Nucleus accumbens (tissue), 56 donors: ENCODE measurements around the gene RASSF3.
A peak's percentile ranks its signal among the peaks of the same experiment; 100 is the strongest.
"Not testable (repeated sequence)": the region's sequence is repeated elsewhere in the genome, so short reads cannot be mapped to it uniquely, and the experiment has no call there.

ENCODE experiments used
- DNase-seq, 56 donors: peaks; one replicate each; lab custom pipeline; 2025; lab: John Stamatoyannopoulos, UW

The RASSF3 gene

GRCh38 chr12:64610079-64610659, at the start of gene RASSF3:
RASSF3 (plus strand) TSS chr12:64610495; CDS start chr12:64610633, 138 bp downstream.
- DNase-seq, result peak in 32 of 56 donors; percentile 5 to 66 (median 34)

- no peak for DNase-seq
Measured at GRCh38 chr12:64561302-64562136, 48.8 kb upstream of the RASSF3 start.

DNA sequence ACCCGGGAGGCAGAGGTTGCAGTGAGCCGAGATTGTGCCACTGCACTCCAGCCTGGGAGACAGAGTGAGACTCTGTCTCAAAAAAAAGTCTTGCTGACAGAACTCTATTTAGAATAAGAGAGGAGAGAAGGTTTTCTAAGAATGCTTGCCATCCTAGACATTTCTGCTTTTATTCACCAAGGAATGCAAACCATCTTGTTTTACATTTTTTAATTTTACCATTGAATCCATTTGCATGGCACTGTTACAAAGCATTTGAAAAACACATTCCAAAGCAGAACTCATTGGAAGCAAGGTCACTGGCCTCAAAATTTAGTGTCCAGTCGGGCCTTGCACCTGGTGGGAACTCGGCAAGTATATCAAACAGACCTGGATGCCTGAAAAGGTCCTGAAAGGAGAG, 44.2 kb upstream of the RASSF3 start:
- no peak for DNase-seq

DNA sequence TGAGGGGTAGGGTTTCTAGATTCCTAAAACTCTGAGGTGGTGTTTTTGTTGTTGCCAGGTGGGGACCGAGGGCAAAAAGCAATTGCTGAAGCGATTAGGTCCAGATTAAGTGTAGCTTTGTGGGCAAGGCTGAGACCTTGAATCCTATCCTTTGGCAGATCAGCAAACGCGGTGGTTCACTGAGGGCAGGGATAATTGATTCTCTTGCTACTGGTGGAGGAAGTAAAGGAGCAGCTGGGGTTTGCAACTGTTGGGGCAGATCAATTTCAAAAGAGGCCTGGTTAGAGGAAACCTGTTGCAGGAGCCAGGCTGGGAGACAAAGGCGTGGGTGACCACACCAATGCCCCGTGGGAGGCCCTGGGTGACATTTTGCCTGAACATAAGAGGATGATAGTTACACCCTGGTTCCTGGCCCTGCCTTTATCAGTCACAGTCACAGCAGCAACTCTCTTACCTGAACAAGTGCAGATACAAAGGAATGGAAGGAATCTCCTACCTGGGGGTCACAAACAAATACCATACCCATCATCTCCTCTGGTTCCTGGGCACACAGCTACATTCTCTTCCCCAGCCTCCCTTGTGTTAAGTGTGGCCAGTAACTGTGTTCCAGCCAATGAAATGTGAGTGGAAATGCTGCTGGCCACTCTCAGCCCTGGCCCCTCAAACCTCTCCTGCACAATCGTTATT, 43.3 kb upstream of the RASSF3 start:
- DNase-seq, result no peak

- DNase-seq, result no peak
Measured at GRCh38 chr12:64567570-64567969, 42.7 kb upstream of the RASSF3 start.

GRCh38 chr12:64568298-64568697, 42.0 kb upstream of the RASSF3 start:
- DNase-seq, result no peak

DNA sequence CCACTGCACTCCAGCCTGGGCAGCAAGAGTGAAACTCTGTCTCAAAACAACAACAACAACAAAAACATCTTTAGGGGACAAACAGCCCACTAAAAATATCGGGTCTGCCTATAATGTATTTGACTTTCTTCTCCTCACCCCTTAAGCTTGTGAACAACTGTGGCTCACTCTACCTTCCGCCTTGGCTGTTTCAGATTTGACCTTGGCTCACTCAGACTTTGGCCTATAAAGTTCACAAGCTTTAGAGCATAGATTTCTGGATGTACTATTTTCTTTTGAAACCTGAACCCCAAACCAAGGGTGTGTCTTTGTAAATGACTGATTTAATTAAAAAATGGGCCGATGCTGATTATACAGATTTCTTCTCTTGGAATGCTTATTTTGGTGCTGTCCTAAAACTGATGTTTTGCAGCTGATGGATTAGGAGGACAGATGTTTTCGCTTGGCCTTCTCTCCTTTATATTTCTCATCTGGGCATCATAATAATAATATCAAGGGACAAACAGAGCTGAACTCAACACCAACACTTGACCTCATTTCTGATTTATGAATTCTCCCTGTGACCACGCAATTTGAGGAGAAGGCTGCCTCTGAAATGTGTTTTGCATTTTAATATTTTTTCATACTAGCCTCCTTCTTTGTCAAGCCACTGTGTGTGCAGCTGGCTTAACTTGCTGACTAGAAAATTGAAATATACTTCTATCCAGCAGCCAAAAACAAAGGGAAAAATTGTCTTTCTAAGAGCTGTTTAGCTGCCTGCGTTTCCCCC, 40.2 kb upstream of the RASSF3 start:
- no peak for DNase-seq

- no peak for DNase-seq
Measured at GRCh38 chr12:64571411-64571810, 38.9 kb upstream of the RASSF3 start.

DNA sequence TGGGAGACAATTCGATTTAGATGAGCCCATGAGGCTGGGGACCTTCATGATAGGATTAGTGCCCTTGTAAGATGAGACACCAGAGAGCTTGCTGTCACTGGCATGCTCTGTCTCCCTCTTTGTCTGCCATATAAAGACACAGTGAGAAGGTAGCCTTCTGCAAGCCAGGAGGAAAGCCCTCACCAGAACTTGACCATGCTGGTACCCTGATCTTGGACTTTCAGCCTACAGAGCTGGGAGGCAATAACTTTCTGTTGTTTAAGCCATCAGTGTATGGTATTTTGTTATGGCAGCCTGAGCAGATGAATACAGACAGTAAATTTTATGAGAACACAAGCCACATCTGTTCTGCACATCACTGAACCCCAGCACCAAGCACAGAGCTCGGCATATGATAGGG, 38.1 kb upstream of the RASSF3 start:
- DNase-seq, result no peak

GRCh38 chr12:64574837-64575236, 35.5 kb upstream of the RASSF3 start:
- DNase-seq, result no peak

DNA sequence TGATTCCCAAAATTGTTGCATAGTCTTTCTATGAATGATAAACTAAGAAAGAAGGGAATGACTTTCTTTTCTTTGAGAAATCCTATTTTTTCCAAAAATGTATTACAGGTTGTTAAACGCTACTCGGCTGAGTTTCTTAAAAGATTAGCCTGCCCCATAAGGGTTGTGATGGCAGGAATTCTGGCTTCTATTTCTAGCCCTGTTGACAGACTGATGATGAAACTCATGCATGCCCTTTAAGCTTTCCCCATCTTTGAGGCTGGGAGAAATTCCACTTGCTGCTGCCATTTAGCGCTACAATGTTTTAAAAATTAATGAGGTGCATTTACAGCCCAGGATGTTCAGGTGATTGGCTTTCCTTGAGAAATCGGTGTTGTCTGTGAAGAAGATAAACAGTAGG, 33.2 kb upstream of the RASSF3 start:
- DNase-seq, result no peak

DNA sequence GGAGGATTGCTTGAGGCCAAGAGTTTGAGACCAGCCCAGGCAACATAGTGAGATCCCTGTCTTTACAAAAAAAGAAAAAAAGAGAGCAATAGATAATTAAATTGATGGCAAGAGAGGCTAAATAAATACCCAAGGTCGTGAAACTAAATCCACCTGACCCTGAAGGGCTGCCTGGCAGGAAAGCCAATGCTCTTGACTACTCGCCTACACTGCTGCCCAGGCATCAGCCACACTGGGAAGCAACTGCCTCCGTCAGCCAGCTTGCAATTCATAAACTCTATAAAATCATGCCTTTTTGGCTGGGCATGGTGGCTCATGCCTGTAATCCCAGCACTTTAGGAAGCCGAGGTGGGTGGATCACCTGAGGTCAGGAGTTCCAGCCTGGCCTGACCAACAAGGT, 31.7 kb upstream of the RASSF3 start:
- DNase-seq, result no peak

DNA sequence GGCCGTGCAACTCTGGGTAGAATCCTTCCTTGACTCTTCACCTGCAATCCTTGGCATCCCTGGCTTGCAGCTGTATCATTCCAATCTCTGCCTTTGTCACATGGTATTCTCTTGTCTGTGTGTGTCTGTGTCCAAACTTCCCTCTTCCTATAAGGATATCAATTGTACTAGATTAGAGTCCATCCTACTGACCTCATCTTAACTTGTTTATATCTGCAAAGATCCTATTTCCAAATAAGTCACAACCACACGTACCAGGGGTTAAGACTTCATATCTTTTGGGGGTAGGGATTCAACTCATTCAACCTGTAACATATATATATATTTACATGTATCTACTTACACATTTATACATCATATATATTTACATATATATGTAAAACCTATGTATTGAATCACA, 29.6 kb upstream of the RASSF3 start:
- no peak for DNase-seq

DNA sequence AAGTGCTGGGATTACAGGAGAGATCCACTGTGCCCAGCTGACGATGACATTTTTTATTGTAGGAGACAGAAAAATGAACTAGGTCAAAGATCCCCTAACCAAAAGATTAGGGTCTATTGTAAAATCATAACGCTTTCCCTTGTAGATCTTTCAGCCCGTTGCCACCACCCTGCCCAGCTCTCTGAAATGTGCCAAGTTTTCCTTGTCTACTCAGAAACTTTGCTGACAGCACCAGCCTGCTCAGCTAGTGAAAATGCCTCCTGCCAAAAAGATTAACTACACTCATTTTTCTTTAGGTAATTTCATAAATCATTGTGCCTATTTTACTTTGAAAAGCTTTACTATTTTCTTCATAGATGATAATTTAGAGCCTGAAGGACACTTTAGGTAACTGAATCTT, 28.2 kb upstream of the RASSF3 start:
- no peak for DNase-seq

GRCh38 chr12:64582862-64583261, 27.4 kb upstream of the RASSF3 start:
- no peak for DNase-seq

- DNase-seq, result not testable (repeated sequence)
Measured at GRCh38 chr12:64583395-64583770, 26.9 kb upstream of the RASSF3 start.

- no peak for DNase-seq
Measured at GRCh38 chr12:64583771-64584421, 26.4 kb upstream of the RASSF3 start.

DNA sequence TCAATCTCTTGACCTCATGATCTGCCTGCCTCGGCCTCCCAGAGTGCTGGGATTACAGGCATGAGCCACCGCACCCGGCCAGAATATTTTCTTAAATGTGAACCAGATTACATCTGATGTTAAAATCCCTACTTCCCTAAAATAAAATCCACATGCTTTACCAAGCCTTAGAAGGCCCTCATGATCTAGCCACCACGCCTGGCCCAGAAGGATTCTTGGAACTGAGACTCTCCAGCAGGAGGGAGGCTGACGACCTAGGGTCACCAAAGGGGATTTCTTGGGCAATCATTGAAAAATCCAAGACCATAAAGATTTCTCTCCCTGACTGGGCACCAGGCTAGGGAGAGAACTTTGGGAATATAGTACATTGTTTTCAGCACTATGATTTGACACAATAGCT, 25.2 kb upstream of the RASSF3 start:
- no peak for DNase-seq

DNA sequence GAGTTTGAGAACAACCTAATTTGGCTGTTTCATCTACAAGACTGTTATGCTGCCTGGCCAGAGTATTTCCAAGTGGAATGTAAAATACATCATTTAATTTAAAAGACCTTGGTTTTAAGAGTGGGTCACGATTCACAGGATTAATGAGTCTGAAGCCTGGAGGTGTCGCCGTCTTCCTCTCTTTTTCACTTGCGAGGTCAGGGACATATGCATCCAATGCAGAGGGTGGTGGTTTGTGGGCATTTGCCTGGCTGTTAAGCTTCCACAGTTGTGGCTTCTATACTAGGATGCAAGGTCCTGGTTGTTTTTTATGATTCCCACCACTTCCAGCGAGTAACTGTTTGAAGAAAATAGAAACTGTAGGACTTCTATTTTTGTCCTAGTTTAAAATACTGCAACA, 22.8 kb upstream of the RASSF3 start:
- no peak for DNase-seq

DNA sequence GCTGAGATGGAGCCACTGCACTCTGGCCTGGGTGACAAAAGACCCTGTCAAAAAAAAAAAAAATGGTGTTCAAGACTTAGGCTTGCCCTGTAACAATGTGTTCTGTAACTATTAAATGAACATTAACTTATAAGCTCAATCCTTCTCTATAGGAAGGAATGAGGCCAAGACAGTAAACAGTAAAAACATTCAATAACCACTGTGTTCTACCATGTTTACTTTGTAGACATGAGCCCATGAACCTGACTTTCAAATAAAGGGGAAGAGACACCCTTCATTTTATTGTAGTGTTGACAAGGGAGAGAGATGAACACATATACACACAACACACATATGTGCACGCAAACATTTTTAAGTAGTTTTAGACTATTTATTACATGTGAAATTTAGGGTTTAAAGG, 20.1 kb upstream of the RASSF3 start:
- no peak for DNase-seq
